ENCODE data around the gene FIGLA.

GRCh38 chr2:70789304-70790135 lies 923 bp downstream of the FIGLA start:
- TF ChIP-seq YY1 (IDR thresholded peaks at IDR 0.05; ENCODE audit: insufficient read depth, insufficient read length) (no peak), ZNF274 (IDR thresholded peaks at IDR 0.05; ENCODE audit: low read depth, low read length) (no peak)
